IgD-negative memory B cell (primary cell): ENCODE data around the gene TRAPPC3L. TPM values are rescaled to one million over a fixed set of nuclear protein-coding genes. Genes with fewer than 3 reads are reported as not detected.

Source experiments
- H3K27ac Mint-ChIP-seq, 3 donors: one replicate each; pipeline ENCODE4 v1.8.0; 2020 to 2022; ENCODE audit warnings: mild to moderate bottlenecking in 3 of 3, mixed read lengths in 3 of 3, moderate library complexity in 1 of 3
- H3K27me3 Mint-ChIP-seq: one replicate; pipeline ENCODE4 v1.8.0; 2021; ENCODE audit warnings: mixed read lengths
- H3K36me3 Mint-ChIP-seq: one replicate; pipeline ENCODE4 v1.8.0; 2020; ENCODE audit warnings: mild to moderate bottlenecking, mixed read lengths
- H3K4me1 Mint-ChIP-seq, 3 donors: one replicate each; pipeline ENCODE4 v1.8.0; 2020 to 2022; ENCODE audit warnings: mixed read lengths in 3 of 3, mild to moderate bottlenecking in 1 of 3
- H3K4me3 Mint-ChIP-seq, 4 donors: one replicate each; pipeline ENCODE4 v1.8.0; 2020 to 2022; ENCODE audit warnings: mild to moderate bottlenecking in 4 of 4, mixed read lengths in 4 of 4, moderate library complexity in 3 of 4
- H3K9me3 Mint-ChIP-seq, 3 donors: one replicate each; pipeline ENCODE4 v1.8.0; 2020 to 2021; ENCODE audit warnings: mixed read lengths in 3 of 3, mild to moderate bottlenecking in 1 of 3
- polyA plus RNA-seq: library from polyadenylated mRNA; unstranded; fragments of 300-500 nt; fragmentation: Illumina TruSeq; gene quantifications from one replicate; pipeline ENCODE4 v1.2.3, GENCODE V29; 2021

The TRAPPC3L gene
- polyA plus RNA-seq, result not detected

- Mint-ChIP-seq H3K4me3 (no peak within 1 kb of the TSS), H3K27me3 (peaks cover 1% of the 10 kb centered on the region), H3K36me3 (no peaks in the 10 kb centered on the region), H3K4me1 (no peaks in the 10 kb centered on the region), H3K27ac (no peak within 1 kb of the TSS), H3K9me3 (no peaks in the 10 kb centered on the region)
These were observed at the start of gene TRAPPC3L for GRCh38 chr6:116545651-116546050. TRAPPC3L (minus strand) TSS chr6:116545684; CDS start chr6:116545514, 170 bp downstream.

DNA sequence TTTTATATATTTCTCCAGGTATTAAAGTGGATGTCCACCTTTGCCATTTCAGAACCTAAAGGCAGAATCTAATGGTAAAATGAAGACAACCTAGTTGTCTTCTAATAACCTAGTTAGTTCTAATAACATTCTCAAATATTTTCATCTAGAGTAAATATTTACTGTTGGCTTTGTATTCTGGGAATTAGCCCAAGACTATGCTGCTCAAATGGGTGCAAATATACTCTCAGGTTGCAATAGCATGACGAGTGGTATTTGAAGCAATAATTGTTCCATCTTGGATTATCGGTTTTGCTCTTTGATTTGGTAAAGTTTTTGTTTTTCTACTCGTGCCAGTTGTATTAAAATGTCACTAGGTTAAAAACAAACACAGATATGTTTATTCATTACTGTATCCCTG lies 49.8 kb upstream of the TRAPPC3L start:
- H3K4me3 Mint-ChIP-seq, result no peak overlapping the region
- H3K27me3 Mint-ChIP-seq, result no peaks in the 10 kb centered on the region
- H3K27ac Mint-ChIP-seq, result no peak overlapping the region
- peaks cover 28% of the 10 kb centered on the region for H3K36me3 Mint-ChIP-seq
- no peaks in the 10 kb centered on the region for H3K4me1 Mint-ChIP-seq
- H3K9me3 Mint-ChIP-seq, result no peaks in the 10 kb centered on the region

DNA sequence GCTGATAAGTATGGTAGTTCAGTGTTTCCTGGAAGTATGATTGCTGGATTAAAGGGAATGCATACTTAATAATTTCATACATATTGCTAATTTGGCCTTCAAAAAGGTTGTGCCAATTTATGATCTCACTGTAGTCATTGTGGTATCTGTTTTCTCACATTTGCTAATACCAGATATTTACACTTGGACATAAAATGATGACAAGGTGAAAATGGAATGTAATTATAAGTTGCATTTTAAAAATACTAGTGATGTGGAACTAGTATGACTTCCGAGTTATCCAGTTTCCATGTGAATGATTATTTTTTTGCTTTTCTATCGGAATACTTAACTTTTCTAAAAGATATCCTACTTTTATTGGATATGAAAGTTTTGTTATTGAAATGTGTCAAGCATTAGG lies 41.3 kb upstream of the TRAPPC3L start:
- Mint-ChIP-seq H3K27ac (no peak overlapping the region), H3K4me3 (no peak overlapping the region), H3K36me3 (peaks cover 11% of the 10 kb centered on the region), H3K4me1 (no peaks in the 10 kb centered on the region), H3K27me3 (no peaks in the 10 kb centered on the region), H3K9me3 (no peaks in the 10 kb centered on the region)

DNA sequence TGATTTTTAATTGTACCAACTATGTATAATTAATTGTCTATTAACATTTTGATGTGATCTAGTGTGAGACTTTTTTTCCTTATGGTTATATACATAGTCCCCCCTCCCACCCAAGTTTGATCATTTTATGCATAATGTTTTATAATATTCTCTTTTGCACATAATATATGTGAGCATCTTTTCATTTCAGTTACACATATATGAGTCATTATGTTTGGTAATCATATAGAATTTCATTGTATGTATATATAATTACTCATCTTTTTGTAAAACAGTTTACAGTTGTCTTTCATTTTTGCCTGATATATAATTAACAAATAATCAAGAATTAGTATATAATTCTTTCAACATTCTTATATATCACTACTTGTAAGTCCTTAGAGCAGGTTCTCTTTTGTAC lies 40.8 kb upstream of the TRAPPC3L start:
- Mint-ChIP-seq H3K27me3 (no peaks in the 10 kb centered on the region), H3K4me3 (no peak overlapping the region), H3K4me1 (no peaks in the 10 kb centered on the region), H3K36me3 (peaks cover 7% of the 10 kb centered on the region), H3K27ac (no peak overlapping the region), H3K9me3 (no peaks in the 10 kb centered on the region)

GRCh38 chr6:116580198-116580597 lies 34.7 kb upstream of the TRAPPC3L start:
- Mint-ChIP-seq H3K4me1 (peaks cover 9 to 16% (median 11%) of the 10 kb centered on the region in 3 donors), H3K27me3 (no peaks in the 10 kb centered on the region), H3K4me3 (no peak overlapping the region), H3K27ac (no peak overlapping the region), H3K36me3 (peaks cover 13% of the 10 kb centered on the region), H3K9me3 (no peaks in the 10 kb centered on the region)

GRCh38 chr6:116579143-116579542 lies 33.7 kb upstream of the TRAPPC3L start:
- Mint-ChIP-seq H3K4me3 (no peak overlapping the region), H3K9me3 (no peaks in the 10 kb centered on the region), H3K36me3 (peaks cover 12% of the 10 kb centered on the region), H3K27ac (no peak overlapping the region), H3K4me1 (peaks cover 11 to 18% (median 14%) of the 10 kb centered on the region in 3 donors), H3K27me3 (no peaks in the 10 kb centered on the region)

- Mint-ChIP-seq H3K27ac (no peak overlapping the region), H3K9me3 (no peaks in the 10 kb centered on the region), H3K4me1 (peaks cover 16 to 26% (median 19%) of the 10 kb centered on the region in 3 donors), H3K4me3 (no peak overlapping the region), H3K27me3 (no peaks in the 10 kb centered on the region), H3K36me3 (peaks cover 10% of the 10 kb centered on the region)
These were observed 32.9 kb upstream of the TRAPPC3L start for GRCh38 chr6:116578335-116578734.

- Mint-ChIP-seq H3K9me3 (no peaks in the 10 kb centered on the region), H3K27ac (no peak overlapping the region), H3K4me3 (no peak overlapping the region), H3K27me3 (no peaks in the 10 kb centered on the region), H3K4me1 (peaks cover 22 to 31% (median 23%) of the 10 kb centered on the region in 3 donors), H3K36me3 (peaks cover 10% of the 10 kb centered on the region)
These were observed 32.0 kb upstream of the TRAPPC3L start for GRCh38 chr6:116577486-116577885.

DNA sequence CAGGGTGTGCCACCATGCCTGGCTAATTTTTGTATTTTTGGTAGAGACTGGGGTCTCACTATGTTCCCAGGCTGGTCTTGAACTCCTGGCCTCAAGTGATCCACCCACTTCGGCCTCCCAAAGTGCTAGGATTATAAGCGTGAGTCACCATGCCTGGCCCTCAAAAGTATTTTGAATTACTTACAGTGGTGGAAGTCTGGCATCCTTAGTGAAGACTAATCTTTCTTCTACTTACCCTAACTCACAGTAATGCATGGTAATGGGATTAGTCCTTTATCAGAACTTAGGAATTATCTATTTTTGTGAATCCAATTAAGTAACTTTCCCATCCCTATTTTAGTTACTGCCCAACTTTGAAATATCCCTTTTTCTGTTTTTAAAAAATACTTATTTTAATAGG lies 29.7 kb upstream of the TRAPPC3L start:
- Mint-ChIP-seq H3K27me3 (no peaks in the 10 kb centered on the region), H3K9me3 (no peaks in the 10 kb centered on the region), H3K4me3 (no peak overlapping the region), H3K27ac (no peak overlapping the region), H3K4me1 (peaks cover 30 to 41% (median 35%) of the 10 kb centered on the region in 3 donors), H3K36me3 (peaks cover 10% of the 10 kb centered on the region)

GRCh38 chr6:116572162-116572561 lies 26.7 kb upstream of the TRAPPC3L start:
- H3K36me3 Mint-ChIP-seq, result peaks cover 9% of the 10 kb centered on the region
- no peaks in the 10 kb centered on the region for H3K27me3 Mint-ChIP-seq
- H3K4me3 Mint-ChIP-seq, result peak overlapping the region; percentile 96 to 100 (median 100)
- H3K9me3 Mint-ChIP-seq, result peaks cover 0 to 1% (median 0%) of the 10 kb centered on the region in 3 donors
- H3K27ac Mint-ChIP-seq, result peak overlapping the region; percentile 89 to 100 (median 99)
- peaks cover 30 to 43% (median 41%) of the 10 kb centered on the region in 3 donors for H3K4me1 Mint-ChIP-seq

- peak overlapping the region; percentile 89 to 100 (median 99) for H3K27ac Mint-ChIP-seq
- H3K4me3 Mint-ChIP-seq, result peak overlapping the region; percentile 96 to 100 (median 100)
- H3K36me3 Mint-ChIP-seq, result peaks cover 8% of the 10 kb centered on the region
- no peaks in the 10 kb centered on the region for H3K27me3 Mint-ChIP-seq
- H3K4me1 Mint-ChIP-seq, result peaks cover 30 to 42% (median 40%) of the 10 kb centered on the region in 3 donors
- peaks cover 0 to 1% (median 0%) of the 10 kb centered on the region in 3 donors for H3K9me3 Mint-ChIP-seq
These were observed 26.2 kb upstream of the TRAPPC3L start for GRCh38 chr6:116571683-116572000.

GRCh38 chr6:116570856-116571682 lies 25.6 kb upstream of the TRAPPC3L start, which contains the start of gene RWDD1:
RWDD1 (plus strand) TSS chr6:116571504; CDS start chr6:116571583, 79 bp downstream.
- H3K27ac Mint-ChIP-seq, result peak within 1 kb of the TSS; percentile 89 to 100 (median 99)
- no peaks in the 10 kb centered on the region for H3K27me3 Mint-ChIP-seq
- peaks cover 4% of the 10 kb centered on the region for H3K36me3 Mint-ChIP-seq
- peak within 1 kb of the TSS; percentile 96 to 100 (median 100) for H3K4me3 Mint-ChIP-seq
- peaks cover 25 to 42% (median 40%) of the 10 kb centered on the region in 3 donors for H3K4me1 Mint-ChIP-seq
- peaks cover 0 to 1% (median 0%) of the 10 kb centered on the region in 3 donors for H3K9me3 Mint-ChIP-seq

DNA sequence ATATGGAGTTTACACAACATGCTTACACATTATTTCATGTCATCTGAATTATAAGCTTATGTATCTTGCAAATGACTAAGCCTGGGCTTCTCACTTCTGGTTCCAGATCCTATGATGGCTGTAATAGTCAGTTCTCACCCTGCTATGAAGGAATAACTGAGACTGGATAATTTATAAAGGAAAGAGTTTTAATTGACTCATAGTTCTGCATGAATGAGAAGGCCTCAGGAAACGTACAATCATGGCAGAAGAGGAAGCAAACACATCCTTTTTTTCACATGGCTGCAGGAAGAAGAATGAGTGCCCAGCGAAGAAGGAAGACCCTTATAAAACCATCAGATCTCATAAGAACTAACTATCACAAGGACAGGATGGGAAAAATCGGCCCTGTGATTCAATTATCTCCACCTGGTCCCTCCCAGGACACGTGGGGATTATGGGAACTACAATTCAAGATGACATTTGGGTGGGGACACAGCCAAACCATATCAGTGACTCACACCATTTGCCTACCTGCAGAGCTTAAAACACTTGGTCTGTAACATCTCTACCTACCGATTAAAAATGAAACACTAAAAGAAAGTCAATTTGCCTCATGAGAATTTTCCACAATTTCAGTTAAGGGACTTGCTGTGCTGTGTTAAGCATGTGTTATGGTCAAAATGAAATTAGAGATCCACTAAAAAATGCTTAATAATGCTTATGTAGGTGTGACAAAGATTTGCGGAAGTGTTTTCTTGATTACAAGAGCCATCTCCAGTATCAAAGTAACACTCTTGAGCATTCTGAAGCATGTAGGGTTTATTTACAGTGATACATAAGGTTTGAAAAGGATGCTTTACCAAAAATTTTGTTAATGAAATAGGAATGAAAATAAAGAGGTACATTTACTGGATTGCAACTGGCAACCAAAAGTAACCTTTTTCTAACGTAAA lies 23.6 kb upstream of the TRAPPC3L start:
- H3K27ac Mint-ChIP-seq, result peak overlapping the region in 1 of 3 donors; percentile 46

GRCh38 chr6:116568111-116568510 lies 22.6 kb upstream of the TRAPPC3L start:
- peak overlapping the region in 1 of 4 donors; percentile 31 for H3K4me3 Mint-ChIP-seq

More for the DNA sequence above, 23.6 kb upstream of the TRAPPC3L start:
- no peaks in the 10 kb centered on the region for H3K36me3 Mint-ChIP-seq
- H3K4me3 Mint-ChIP-seq, result peak overlapping the region; percentile 25 to 96 (median 56)
- peaks cover 21 to 35% (median 34%) of the 10 kb centered on the region in 3 donors for H3K4me1 Mint-ChIP-seq
- peaks cover 0 to 1% (median 0%) of the 10 kb centered on the region in 3 donors for H3K9me3 Mint-ChIP-seq
- peaks cover 3% of the 10 kb centered on the region for H3K27me3 Mint-ChIP-seq

More at GRCh38 chr6:116568111-116568510, 22.6 kb upstream of the TRAPPC3L start:
- Mint-ChIP-seq H3K4me1 (peaks cover 18 to 28% (median 27%) of the 10 kb centered on the region in 3 donors), H3K9me3 (peaks cover 0 to 1% (median 0%) of the 10 kb centered on the region in 3 donors), H3K27me3 (peaks cover 6% of the 10 kb centered on the region), H3K27ac (no peak overlapping the region), H3K36me3 (no peaks in the 10 kb centered on the region)
